GM21723 (cell line): ENCODE measurements around the gene STK24.

Experiments used
- ATAC-seq: cut with Tn5 transposase; IDR thresholded peaks from one replicate; pipeline ENCODE4 v1.9.1; 2021; ENCODE audit warnings: mild to moderate bottlenecking, moderate library complexity; ENCODE audit not compliant: unreplicated experiment

The STK24 gene

DNA sequence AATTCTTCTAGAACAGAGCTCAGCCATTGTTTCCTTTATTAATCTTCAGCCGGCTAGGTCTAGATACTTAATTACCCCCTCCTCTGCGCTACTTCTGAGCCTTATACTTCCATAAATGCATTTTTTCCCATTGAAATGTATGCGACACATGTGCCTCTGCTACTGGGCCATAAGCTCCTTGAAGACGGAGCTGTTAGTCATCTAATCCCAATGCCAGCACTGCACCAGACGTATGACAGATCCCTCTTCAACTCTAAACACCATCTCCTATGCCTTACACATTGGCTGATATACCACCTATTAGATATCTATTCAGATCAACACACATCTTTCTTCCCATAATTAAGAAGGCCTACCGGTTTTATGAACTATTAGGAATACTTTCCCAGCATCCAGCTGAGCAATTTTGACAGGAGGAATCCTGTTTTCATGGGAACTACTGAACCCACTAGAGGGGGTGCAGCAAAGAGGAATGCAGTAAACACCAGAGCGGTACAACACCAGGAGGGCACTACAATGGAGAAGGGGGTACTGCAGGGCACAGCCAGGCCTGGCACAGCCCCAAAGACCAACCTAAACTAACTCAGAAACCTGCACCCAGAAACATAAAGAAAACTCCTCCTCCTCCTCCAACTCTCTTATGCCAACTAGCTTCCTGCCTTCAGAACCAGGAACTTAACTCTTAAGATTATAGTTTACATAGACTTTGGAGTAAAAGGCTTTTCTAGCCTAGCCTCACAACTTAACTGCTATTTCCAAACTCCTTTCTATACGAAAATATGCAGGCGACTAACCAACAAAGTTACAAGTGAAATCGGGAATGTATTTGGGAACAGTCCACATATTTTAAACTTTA, 18.7 kb downstream of the STK24 start:
- no peak for ATAC-seq

- ATAC-seq = no peak
These were observed 19.8 kb downstream of the STK24 start for GRCh38 chr13:98556968-98557631.

DNA sequence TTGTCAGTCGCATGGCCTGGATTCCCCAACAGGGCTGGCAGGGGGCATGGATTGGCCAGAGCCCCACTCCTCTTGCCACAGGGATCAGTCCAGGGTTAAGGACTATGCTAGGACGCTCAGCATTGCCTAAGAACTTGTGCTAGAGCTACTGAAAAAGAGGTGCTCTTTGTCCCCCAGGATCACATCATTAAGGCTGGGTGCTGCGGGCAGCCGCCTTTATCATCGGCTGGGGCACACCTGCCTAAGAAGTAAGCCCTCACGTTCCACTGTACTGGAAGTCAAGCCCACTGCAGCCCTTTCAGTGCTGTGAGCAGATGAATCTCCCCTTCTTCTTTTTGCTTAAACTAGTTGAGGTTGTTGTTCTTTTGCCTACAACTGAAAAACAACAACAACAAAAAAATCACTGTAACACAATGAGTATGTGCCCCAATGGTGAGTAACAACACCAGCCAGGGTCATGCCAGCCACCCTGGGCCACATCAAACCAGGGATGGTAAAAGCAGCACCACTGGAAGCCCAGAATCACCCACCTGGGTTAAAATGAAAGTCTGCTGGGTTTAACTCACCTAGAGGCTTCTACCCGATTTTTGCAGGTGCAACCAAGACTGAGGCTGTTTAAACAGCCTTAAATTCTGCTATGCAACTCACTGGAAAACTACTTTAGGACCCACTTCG, 20.6 kb downstream of the STK24 start:
- no peak for ATAC-seq

DNA sequence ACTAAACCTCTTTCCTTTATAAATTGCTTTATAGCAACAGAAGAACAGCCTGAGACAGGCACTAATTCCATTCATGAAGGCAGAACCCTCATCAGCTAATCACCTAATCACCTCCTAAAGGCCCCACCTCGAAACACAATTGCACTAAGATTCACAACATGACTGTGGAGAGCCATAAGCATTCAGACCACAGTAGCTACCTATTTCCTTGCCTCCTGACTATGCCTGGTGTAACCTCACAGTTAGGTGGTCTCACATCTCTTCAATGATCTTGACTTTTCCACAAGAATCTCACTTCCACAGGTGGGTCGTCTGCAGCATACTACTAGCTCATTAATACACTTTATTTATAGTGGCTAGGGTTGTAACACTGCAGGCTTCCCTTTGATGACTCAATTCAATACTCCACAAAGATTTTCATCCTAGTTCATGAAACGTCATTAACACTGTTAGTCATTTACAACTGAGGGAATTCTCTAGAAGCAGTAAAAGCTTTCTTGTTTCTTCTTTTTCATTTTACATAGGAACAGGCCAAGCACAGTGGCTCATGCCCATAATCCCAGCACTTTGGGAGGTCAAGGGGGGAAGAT, 27.1 kb downstream of the STK24 start:
- ATAC-seq = peak; percentile 70

DNA sequence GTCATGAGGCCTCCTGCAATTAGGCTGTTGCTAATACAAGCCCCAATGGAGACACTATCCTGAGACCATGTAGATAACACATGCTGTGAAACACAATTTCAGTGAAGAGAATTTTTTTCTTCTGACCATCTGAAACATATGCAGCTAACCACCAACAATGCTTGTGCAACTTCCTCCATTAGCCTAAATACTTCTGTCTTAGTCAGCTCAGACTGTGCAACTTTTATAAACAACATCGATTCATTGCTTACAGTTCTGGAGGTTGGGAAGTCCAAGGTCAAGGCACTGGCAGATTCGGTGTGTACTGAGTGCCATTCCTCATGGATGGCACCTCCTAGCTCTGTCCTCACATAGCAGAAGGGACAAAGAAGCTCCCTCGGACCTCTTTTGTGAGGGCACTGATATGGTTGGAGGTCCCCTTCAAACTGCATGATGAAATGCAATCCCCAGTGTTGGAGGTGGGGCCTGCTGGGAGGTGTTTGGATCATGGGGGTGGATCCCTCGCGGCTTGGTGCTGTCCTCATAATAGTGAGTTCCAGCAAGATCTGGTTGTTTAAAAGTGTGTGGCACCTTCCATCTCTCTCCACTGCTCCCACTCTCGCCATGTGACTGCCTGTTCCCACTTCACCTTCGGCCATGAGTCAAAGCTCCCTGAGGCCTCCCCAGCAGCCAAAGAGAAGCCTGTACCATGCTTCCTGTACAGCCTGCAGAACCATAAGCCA, 27.7 kb downstream of the STK24 start:
- ATAC-seq = peak; percentile 4

- ATAC-seq = no peak
These were observed 28.7 kb downstream of the STK24 start for GRCh38 chr13:98548230-98548629.

- ATAC-seq = no peak
These were observed 29.5 kb downstream of the STK24 start for GRCh38 chr13:98547455-98547854.

- no peak for ATAC-seq
These were observed 30.5 kb downstream of the STK24 start for GRCh38 chr13:98546402-98546801.

- ATAC-seq = no peak
These were observed 32.7 kb downstream of the STK24 start for GRCh38 chr13:98544104-98544710.

DNA sequence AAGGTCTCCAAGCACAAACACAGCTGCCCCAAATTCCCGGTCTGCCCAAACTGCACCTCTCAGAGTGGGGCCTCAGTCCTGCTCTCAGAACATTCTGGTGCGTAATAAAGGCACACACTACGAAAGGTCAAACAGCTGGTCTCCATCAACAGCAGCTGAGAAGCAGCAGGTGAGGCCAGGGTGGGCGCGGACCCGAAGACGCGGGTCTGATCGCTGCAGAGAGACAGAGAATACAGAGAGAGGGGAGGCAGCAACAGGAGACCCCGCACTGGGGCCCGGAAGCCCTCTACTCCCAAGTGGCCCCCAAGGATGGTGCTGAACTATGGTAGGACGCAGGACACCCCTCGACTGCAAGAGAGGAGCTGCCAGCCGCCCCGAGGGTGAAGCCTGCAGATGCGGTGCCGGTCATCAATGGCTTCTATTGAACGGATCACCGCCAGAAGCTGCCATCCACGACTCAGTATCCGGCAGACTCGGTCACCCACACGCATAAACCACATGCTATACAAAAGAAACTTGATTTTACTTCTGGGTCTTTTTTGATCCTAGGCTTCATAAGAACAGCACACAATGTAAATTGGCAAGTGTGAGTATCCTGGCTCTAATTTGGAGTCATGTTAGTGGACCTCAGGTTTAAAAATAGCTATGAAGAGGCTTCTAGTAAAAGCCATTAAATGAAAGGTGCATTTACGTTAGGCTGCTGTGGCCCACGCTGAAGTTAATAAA, 33.4 kb downstream of the STK24 start:
- peak; percentile 34 for ATAC-seq

DNA sequence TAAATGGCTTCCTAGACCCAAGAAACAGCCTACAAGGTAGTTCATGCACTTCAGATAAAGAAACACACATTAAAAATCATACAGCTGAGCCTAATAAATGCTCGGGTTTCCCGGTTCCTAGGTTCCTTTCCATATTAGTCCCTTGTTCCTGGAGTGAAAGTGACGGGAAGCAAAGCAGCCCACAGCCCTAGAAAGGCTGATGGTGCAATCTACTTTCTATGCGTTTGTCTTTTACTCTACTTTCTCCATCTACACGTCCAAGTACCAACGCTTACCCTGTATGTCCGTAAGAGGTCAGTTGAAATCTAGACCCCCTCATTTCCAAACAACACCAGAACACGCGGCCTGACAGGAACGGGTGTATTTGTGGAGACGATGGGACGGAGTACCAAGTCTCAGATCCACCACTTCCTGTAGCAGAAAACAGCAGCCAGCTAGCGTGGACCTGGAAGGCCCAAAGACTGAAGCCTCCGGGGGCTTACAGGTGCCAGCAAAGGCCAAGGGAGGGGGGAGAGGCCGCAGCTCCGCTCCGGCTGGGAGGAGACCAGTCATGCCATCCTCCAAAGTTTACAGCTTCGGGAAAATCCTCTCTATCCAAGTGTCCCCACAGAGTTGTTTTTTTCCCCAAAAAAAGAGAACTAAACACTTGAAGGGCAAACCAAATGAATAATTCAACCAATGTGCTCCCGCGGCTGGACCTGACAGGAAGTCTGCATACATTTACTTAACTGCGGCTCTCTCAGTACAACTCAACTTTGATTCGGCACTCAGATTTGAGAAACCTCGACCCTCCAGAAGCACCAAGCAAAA, 34.1 kb downstream of the STK24 start:
- peak; percentile 50 for ATAC-seq

DNA sequence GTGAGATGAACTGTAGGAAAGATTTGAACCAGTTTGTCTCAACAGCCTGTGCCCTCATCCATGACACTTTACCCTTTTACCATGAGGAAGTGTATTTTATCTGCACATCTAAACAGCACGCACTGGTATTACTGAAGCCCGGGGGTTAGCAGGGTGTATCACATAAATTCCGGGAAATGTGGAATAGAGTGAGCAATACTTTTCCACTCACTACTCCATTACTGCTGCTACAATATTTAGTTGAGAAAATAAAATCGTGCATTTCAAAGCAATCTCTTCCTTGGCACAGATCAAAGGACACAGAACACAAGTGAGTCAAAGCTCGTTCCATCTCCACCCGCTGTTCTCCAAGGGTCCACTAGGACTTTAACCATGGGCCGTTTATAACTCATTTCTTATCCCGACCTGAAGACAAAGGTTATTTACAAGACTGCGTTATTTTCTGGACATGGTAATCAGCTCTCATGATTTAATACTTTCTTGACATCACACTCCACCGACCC, 35.2 kb downstream of the STK24 start:
- ATAC-seq = no peak

GRCh38 chr13:98541191-98541590, 35.7 kb downstream of the STK24 start:
- no peak for ATAC-seq

DNA sequence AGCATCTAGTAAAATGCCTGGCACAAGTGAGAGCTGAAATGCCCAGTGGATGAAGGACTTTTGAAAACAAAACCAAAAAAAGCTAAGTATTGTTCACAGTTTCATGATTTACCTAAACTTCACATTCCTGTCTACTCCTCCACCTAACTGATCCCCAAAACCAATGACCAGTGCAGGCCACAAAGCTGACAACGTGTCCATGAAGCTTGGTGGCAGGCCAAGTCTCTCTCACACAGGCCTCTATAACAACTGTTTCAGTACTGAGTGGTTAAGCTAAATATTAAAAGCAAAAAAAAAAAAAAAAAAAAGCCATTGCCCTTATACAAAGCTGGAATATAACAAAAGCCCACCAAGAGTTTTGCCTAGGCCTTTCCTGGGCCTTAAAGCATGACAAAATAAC, 36.4 kb downstream of the STK24 start:
- no peak for ATAC-seq

DNA sequence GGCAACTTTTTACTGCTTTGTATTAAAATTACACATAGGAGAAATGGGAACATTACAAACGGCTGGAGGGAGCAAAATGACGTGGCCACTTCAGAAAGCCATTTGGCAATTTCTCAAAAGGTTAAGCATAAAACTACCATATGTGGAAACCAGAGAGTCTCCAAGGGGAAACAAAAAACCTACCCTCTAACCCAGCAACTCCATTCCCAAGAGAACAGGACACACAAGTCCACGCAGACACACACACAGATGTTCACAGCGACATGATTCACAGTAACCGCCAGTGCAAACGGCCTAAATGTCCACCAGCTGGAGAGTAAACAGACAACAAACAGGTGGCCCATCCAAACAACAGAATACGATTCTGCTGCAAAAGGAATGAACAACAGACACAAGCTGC, 37.2 kb downstream of the STK24 start:
- no peak for ATAC-seq

DNA sequence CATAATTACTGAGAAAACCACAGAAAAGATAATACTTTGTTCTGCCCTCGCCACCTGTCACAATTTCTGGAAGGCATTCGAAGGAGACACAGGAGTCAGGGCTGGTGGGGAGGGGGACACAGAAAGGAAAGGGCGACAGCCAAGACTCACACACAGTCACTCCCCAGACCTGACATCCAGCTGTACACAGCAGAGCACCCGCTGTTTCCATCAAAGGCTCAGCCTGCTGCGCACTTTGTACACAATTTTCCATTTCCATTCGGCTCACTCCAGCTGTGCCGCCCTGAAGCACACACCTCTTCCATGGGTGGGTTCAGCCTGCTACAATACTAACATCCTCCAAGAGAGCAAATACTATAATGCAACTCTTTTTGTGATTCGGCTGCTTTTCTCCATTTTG, 38.0 kb downstream of the STK24 start:
- ATAC-seq = no peak

- no peak for ATAC-seq
These were observed 39.2 kb downstream of the STK24 start for GRCh38 chr13:98537740-98538139.

GRCh38 chr13:98537306-98537705, 39.6 kb downstream of the STK24 start:
- no peak for ATAC-seq

- ATAC-seq = no peak
These were observed 40.2 kb downstream of the STK24 start for GRCh38 chr13:98536729-98537128.
